ENCODE results near the gene LCMT2. TPM values are rescaled to one million over a fixed set of nuclear protein-coding genes. Genes with fewer than 3 reads are reported as not detected.

LCMT2 gene
- 1 to 10 TPM; 8.3 to 9.2 TPM for total RNA-seq

- peak within 1 kb of the TSS; percentile 96 for H3K4me3 Mint-ChIP-seq
- peaks cover 35% of the 10 kb centered on the region for H3K4me1 Mint-ChIP-seq (ENCODE audit: low read depth)
- POLR2A ChIA-PET: interaction anchor here (0.5 to 1.2 kb wide), 5 partner anchors 20 to 497 kb away, joined by 3 to 5 read pairs (median 4); partner anchors contain the start of gene WDR76
- CTCF ChIA-PET: interaction anchor here (1.0 to 1.7 kb wide), 4 partner anchors 8 to 105 kb away, joined by 3 to 5 read pairs (median 4); partner anchors contain the start of genes TUBGCP4 and ZSCAN29
- H3K9me3 Mint-ChIP-seq: no peaks in the 10 kb centered on the region
- DNase-seq (peak; percentile 93), ATAC-seq (peak; percentile 89)
- peaks cover 42% of the 10 kb centered on the region for H3K36me3 Mint-ChIP-seq (ENCODE audit: low read depth)
- H3K27me3 Mint-ChIP-seq: no peaks in the 10 kb centered on the region
- TF ChIP-seq CTCF (IDR thresholded peaks at IDR 0.05): no peak
- peak within 1 kb of the TSS; percentile 99 for H3K27ac Mint-ChIP-seq
- intact Hi-C loops (cut with micrococcal nuclease): no loop called here
Observed at GRCh38 chr15:43329960-43330779, at the start of gene LCMT2. Gene LCMT2, minus strand, starts transcription at chr15:43330573. Its CDS starts 84 bp downstream, at chr15:43330489.

GRCh38 chr15:43378601-43379000 is 48.2 kb upstream of the LCMT2 start:
- peaks cover 51% of the 10 kb centered on the region for H3K36me3 Mint-ChIP-seq (ENCODE audit: low read depth)
- TF ChIP-seq CTCF (IDR thresholded peaks at IDR 0.05): no peak
- no peaks in the 10 kb centered on the region for H3K9me3 Mint-ChIP-seq
- ATAC-seq (no peak), DNase-seq (no peak)
- no peak overlapping the region for H3K4me3 Mint-ChIP-seq
- ChIA-PET CTCF (interaction anchor here (1.0 kb wide), 1 partner anchor 153 kb away, joined by 3 read pairs; no protein-coding TSS in a partner anchor), POLR2A (interaction anchor here (0.6 kb wide), 1 partner anchor 26 kb away, joined by 4 read pairs; no protein-coding TSS in a partner anchor)
- H3K27ac Mint-ChIP-seq: no peak overlapping the region
- intact Hi-C loops (cut with micrococcal nuclease): no loop called here
- peaks cover 12% of the 10 kb centered on the region for H3K4me1 Mint-ChIP-seq (ENCODE audit: low read depth)
- no peaks in the 10 kb centered on the region for H3K27me3 Mint-ChIP-seq

- peak; percentile 90 for TF ChIP-seq CTCF (IDR thresholded peaks at IDR 0.05)
- peaks cover 49% of the 10 kb centered on the region for H3K36me3 Mint-ChIP-seq (ENCODE audit: low read depth)
- intact Hi-C loops (cut with micrococcal nuclease): no loop called here
Observed at GRCh38 chr15:43376017-43376705, 45.8 kb upstream of the LCMT2 start.

GRCh38 chr15:43370975-43371974 is 40.9 kb upstream of the LCMT2 start, which contains the start of the genes TUBGCP4 and ZSCAN29:
Gene TUBGCP4, plus strand, starts transcription at chr15:43371101. Its CDS starts 254 bp downstream, at chr15:43371355.
Gene ZSCAN29, minus strand, starts transcription at chr15:43371043. Its CDS starts 1,130 bp downstream, at chr15:43369913.
- H3K27me3 Mint-ChIP-seq: no peaks in the 10 kb centered on the region
- H3K9me3 Mint-ChIP-seq: peaks cover 23% of the 10 kb centered on the region
- ATAC-seq (peak; percentile 88), DNase-seq (peak; percentile 82)
- H3K36me3 Mint-ChIP-seq (ENCODE audit: low read depth): peaks cover 52% of the 10 kb centered on the region
- peaks cover 50% of the 10 kb centered on the region for H3K4me1 Mint-ChIP-seq (ENCODE audit: low read depth)
- CTCF ChIA-PET: interaction anchor here (0.9 to 1.8 kb wide), 11 partner anchors 8 to 140 kb away, joined by 3 to 6 read pairs (median 3); partner anchors contain the start of gene LCMT2
- POLR2A ChIA-PET: interaction anchor here (0.7 to 1.4 kb wide), 6 partner anchors 9 to 265 kb away, joined by 3 to 9 read pairs (median 5); no protein-coding TSS in a partner anchor
- H3K4me3 Mint-ChIP-seq: peak within 1 kb of the TSS; percentile 90
- TF ChIP-seq CTCF (IDR thresholded peaks at IDR 0.05): peak; percentile 42
- intact Hi-C loops (cut with micrococcal nuclease): no loop called here
- H3K27ac Mint-ChIP-seq: peak within 1 kb of the TSS; percentile 89

More at GRCh38 chr15:43376017-43376705, 45.8 kb upstream of the LCMT2 start:
- CTCF ChIA-PET: interaction anchor here (0.7 to 1.7 kb wide), 27 partner anchors 9 to 370 kb away, joined by 3 to 11 read pairs (median 3); no protein-coding TSS in a partner anchor
- no peaks in the 10 kb centered on the region for H3K27me3 Mint-ChIP-seq
- no peaks in the 10 kb centered on the region for H3K9me3 Mint-ChIP-seq
- peaks cover 28% of the 10 kb centered on the region for H3K4me1 Mint-ChIP-seq (ENCODE audit: low read depth)
- ATAC-seq (peak; percentile 76), DNase-seq (peak; percentile 61)
- H3K27ac Mint-ChIP-seq: no peak overlapping the region
- POLR2A ChIA-PET: interaction anchor here (0.5 kb wide), 1 partner anchor 14 kb away, joined by 3 read pairs; no protein-coding TSS in a partner anchor
- H3K4me3 Mint-ChIP-seq: no peak overlapping the region
